ENCODE results near the gene CENPU.
A peak's percentile ranks its signal among the peaks of the same experiment; 100 is the strongest.
"Not testable (repeated sequence)": the region's sequence is repeated elsewhere in the genome, so short reads cannot be mapped to it uniquely, and the experiment has no call there.

The CENPU gene

GRCh38 chr4:184747034-184747830 is 13.3 kb upstream of the CENPU start:
- H3K4me1 ChIP-seq (ENCODE audit: control insufficient read depth, insufficient read depth, low read length): no peaks in the 10 kb centered on the region
- POLR2A ChIA-PET: no interaction called here
- no peaks in the 10 kb centered on the region for H3K36me3 ChIP-seq (ENCODE audit: control insufficient read depth in 2 of 2, insufficient read depth in 1 of 2, low read length in 2 of 2)
- TF ChIP-seq ZIC2 (tag by site-specific recombination; IDR thresholded peaks at IDR 0.05) (no peak), ZFP69B (tag by site-specific recombination; IDR thresholded peaks at IDR 0.05) (no peak), ZNF707 (tag by site-specific recombination; IDR thresholded peaks at IDR 0.05) (no peak)
- CTCF ChIA-PET: interaction anchor here (0.5 to 1.6 kb wide), 5 partner anchors 200 to 634 kb away, joined by 3 read pairs; no protein-coding TSS in a partner anchor
- no peak overlapping the region for H3K27ac ChIP-seq (ENCODE audit: extremely low read depth, low read depth, low read length)
- no peak overlapping the region for H3K4me3 ChIP-seq (ENCODE audit: low read depth, low read length)
- no peaks in the 10 kb centered on the region for H3K9me3 ChIP-seq (ENCODE audit: control insufficient read depth, insufficient read depth, low read depth, low read length)

GRCh38 chr4:184745831-184746795 is 12.2 kb upstream of the CENPU start:
- H3K27ac ChIP-seq (ENCODE audit: extremely low read depth, low read depth, low read length): no peak overlapping the region
- no peaks in the 10 kb centered on the region for H3K36me3 ChIP-seq (ENCODE audit: control insufficient read depth in 2 of 2, insufficient read depth in 1 of 2, low read length in 2 of 2)
- ChIA-PET CTCF (interaction anchor here (0.5 to 1.7 kb wide), 21 partner anchors 11 to 1065 kb away, joined by 3 to 9 read pairs (median 3); partner anchors contain the start of genes ACSL1 and CENPU), POLR2A (interaction anchor here (1.1 kb wide), 1 partner anchor 12 kb away, joined by 9 read pairs; the partner anchor contains the start of gene CENPU)
- H3K4me3 ChIP-seq (ENCODE audit: low read depth, low read length): no peak overlapping the region
- H3K4me1 ChIP-seq (ENCODE audit: control insufficient read depth, insufficient read depth, low read length): no peaks in the 10 kb centered on the region
- TF ChIP-seq ZNF175 (tag by site-specific recombination; IDR thresholded peaks at IDR 0.05): no peak
- peak; percentile 48 for TF ChIP-seq ZNF654 (tag by site-specific recombination; IDR thresholded peaks at IDR 0.05; ENCODE audit: low read depth)
- TF ChIP-seq ZBTB17 (tag by site-specific recombination; IDR thresholded peaks at IDR 0.05): 0 out of 2 replicates have a peak, but pooled peaks have one; percentile 16
- H3K9me3 ChIP-seq (ENCODE audit: control insufficient read depth, insufficient read depth, low read depth, low read length): no peaks in the 10 kb centered on the region

GRCh38 chr4:184744236-184744635 is 10.3 kb upstream of the CENPU start:
- Histone ChIP-seq H3K4me3 (ENCODE audit: low read depth, low read length) (no peak overlapping the region), H3K4me1 (ENCODE audit: control insufficient read depth, insufficient read depth, low read length) (no peaks in the 10 kb centered on the region), H3K9me3 (ENCODE audit: control insufficient read depth, insufficient read depth, low read depth, low read length) (no peaks in the 10 kb centered on the region), H3K36me3 (ENCODE audit: control insufficient read depth in 2 of 2, insufficient read depth in 1 of 2, low read length in 2 of 2) (no peaks in the 10 kb centered on the region), H3K27ac (ENCODE audit: extremely low read depth, low read depth, low read length) (no peak overlapping the region)
- no peak for TF ChIP-seq ZBTB11 (tag by site-specific recombination; conservative IDR thresholded peaks at IDR 0.05; ENCODE audit: low read depth)
- CTCF ChIA-PET: interaction anchor here (0.7 kb wide), 1 partner anchor 239 kb away, joined by 3 read pairs; no protein-coding TSS in a partner anchor
- POLR2A ChIA-PET: no interaction called here

GRCh38 chr4:184743650-184744049 is 9.8 kb upstream of the CENPU start:
- ChIA-PET CTCF (interaction anchor here (0.7 kb wide), 1 partner anchor 239 kb away, joined by 3 read pairs; no protein-coding TSS in a partner anchor), POLR2A (no interaction called here)
- Histone ChIP-seq H3K27ac (ENCODE audit: extremely low read depth, low read depth, low read length) (no peak overlapping the region), H3K36me3 (ENCODE audit: control insufficient read depth in 2 of 2, insufficient read depth in 1 of 2, low read length in 2 of 2) (no peaks in the 10 kb centered on the region), H3K9me3 (ENCODE audit: control insufficient read depth, insufficient read depth, low read depth, low read length) (no peaks in the 10 kb centered on the region), H3K4me3 (ENCODE audit: low read depth, low read length) (no peak overlapping the region), H3K4me1 (ENCODE audit: control insufficient read depth, insufficient read depth, low read length) (no peaks in the 10 kb centered on the region)
- no peak for TF ChIP-seq ZNF707 (tag by site-specific recombination; IDR thresholded peaks at IDR 0.05)

- POLR2A ChIA-PET; H3K36me3 ChIP-seq (ENCODE audit: control insufficient read depth in 2 of 2, insufficient read depth in 1 of 2, low read length in 2 of 2); H3K4me3 ChIP-seq (ENCODE audit: low read depth, low read length); H3K27ac ChIP-seq (ENCODE audit: extremely low read depth, low read depth, low read length); H3K9me3 ChIP-seq (ENCODE audit: control insufficient read depth, insufficient read depth, low read depth, low read length); H3K4me1 ChIP-seq (ENCODE audit: control insufficient read depth, insufficient read depth, low read length): not testable (repeated sequence)
- CTCF ChIA-PET: interaction anchor here (0.6 to 0.7 kb wide), 2 partner anchors 27 to 738 kb away, joined by 3 read pairs; no protein-coding TSS in a partner anchor
Measured at GRCh38 chr4:184741651-184742050, 7.8 kb upstream of the CENPU start.

Data from HEK293 (cell line).